Right lobe of liver (tissue), 4 donors: ENCODE results near the gene LTBP1.

Experiments
- CTCF ChIP-seq, 4 donors: fragments of 200-600 bp in 3 of 4; fragments of 450-650 bp in 1 of 4; IDR thresholded peaks; one replicate each; pipeline versions ENCODE4 v1.5.1 to v1.8.0; 2016 to 2022; ENCODE audit warnings: antibody characterized with exemption in 4 of 4, mild to moderate bottlenecking in 2 of 4
- POLR2A ChIP-seq: fragments of 450-650 bp; IDR thresholded peaks from one replicate; pipeline ENCODE4 v1.6.1; 2017; ENCODE audit warnings: antibody characterized with exemption, mild to moderate bottlenecking
- donor health status: DM: no; HTN: no; CAD: no.
- donor health status: DM: no; HTN: no; CAD: no.
- donor health status: DM: no; HTN: yes; CAD: no.

GRCh38 chr2:33371304-33372090 lies 424.7 kb downstream of the LTBP1 start:
- no peak for TF ChIP-seq CTCF (IDR thresholded peaks at IDR 0.05)
- TF ChIP-seq POLR2A = no peak
